H1 (cell line): ENCODE results near the gene KRT80. TPM values are rescaled to one million over a fixed set of nuclear protein-coding genes. Genes with fewer than 3 reads are reported as not detected.

Experiments
- CTCF ChIA-PET: fragments of 300-600 bp; sonication (Branson Sonifier 250); formaldehyde crosslinking; loops from one replicate; lab custom pipeline; 2021; ENCODE audit not compliant: partially characterized antibody; lab: Charles Lee
- POLR2A ChIA-PET: fragments of 300-600 bp; sonication (Branson Sonifier 250); formaldehyde crosslinking; loops from one replicate; lab custom pipeline; 2021; ENCODE audit warnings: inconsistent platforms; ENCODE audit not compliant: partially characterized antibody; lab: Charles Lee
- DNase-seq, 2 experiments: peaks; one replicate each; pipeline versions ENCODE4 v3.0.0 to v3.0.0-alpha.2; 2010 to 2022; ENCODE audit warnings: low spot score in 2 of 2, low read depth in 1 of 2, mixed read lengths in 1 of 2
- FAIRE-seq: peaks from 2 replicates; lab custom pipeline; 2011; peaks lifted over from hg19 to GRCh38; lab: Jason Lieb, UNC
- H2AFZ ChIP-seq: 2 replicates; pipeline ENCODE4 v1.8.1; 2012; ENCODE audit warnings: low read length, inconsistent platforms
- H2AK5ac ChIP-seq: 2 replicates; pipeline ENCODE4 v1.6.1; 2013; ENCODE audit warnings: low read depth, low read length
- H2BK120ac ChIP-seq: replicated peaks from 2 replicates; pipeline ENCODE3; 2013; ENCODE audit warnings: low read depth, low read length, inconsistent platforms
- H2BK12ac ChIP-seq: 2 replicates; pipeline ENCODE4 v1.6.1; 2013; ENCODE audit warnings: low read depth, low read length
- H2BK15ac ChIP-seq: 2 replicates; pipeline ENCODE4 v1.6.1; 2013; ENCODE audit warnings: low read length
- H2BK20ac ChIP-seq: 2 replicates; pipeline ENCODE4 v1.6.1; 2013; ENCODE audit warnings: low read length
- H2BK5ac ChIP-seq: 2 replicates; pipeline ENCODE4 v1.6.1; 2013; ENCODE audit warnings: low read depth, low read length
- H3K14ac ChIP-seq: 2 replicates; pipeline ENCODE4 v1.6.1; 2013; ENCODE audit warnings: inconsistent platforms; ENCODE audit not compliant: insufficient read length
- H3K18ac ChIP-seq: 2 replicates; pipeline ENCODE4 v1.6.1; 2013; ENCODE audit warnings: low read length; ENCODE audit errors: extremely low read depth
- H3K23ac ChIP-seq: 2 replicates; pipeline ENCODE4 v1.6.1; 2013; ENCODE audit warnings: inconsistent platforms; ENCODE audit not compliant: insufficient read length
- H3K23me2 ChIP-seq: 2 replicates; pipeline ENCODE4 v1.6.1; 2013; ENCODE audit warnings: low read depth, low read length
- H3K27ac ChIP-seq: 2 replicates; pipeline ENCODE4 v1.6.1; 2011; ENCODE audit warnings: low read depth, low read length, inconsistent platforms
- H3K27me3 ChIP-seq, 4 experiments: replicated peaks in 1 of 4; 1 replicate in 1 of 4; 2 replicates in 3 of 4; pipeline versions ENCODE4 v1.6.1 to v1.8.1; 2011 to 2013; ENCODE audit warnings: low read length in 3 of 4, mild to moderate bottlenecking in 3 of 4, inconsistent platforms in 2 of 4, mixed read lengths in 2 of 4, moderate library complexity in 1 of 4; ENCODE audit not compliant: control insufficient read depth in 3 of 4, insufficient read depth in 3 of 4; ENCODE audit errors: extremely low read depth in 1 of 4
- H3K36me3 ChIP-seq, 4 experiments: 2 replicates each; pipeline versions ENCODE4 v1.6.1 to v1.8.1; 2011 to 2013; ENCODE audit warnings: mild to moderate bottlenecking in 4 of 4, low read length in 3 of 4, moderate library complexity in 2 of 4, control low read depth in 1 of 4, inconsistent platforms in 1 of 4; ENCODE audit not compliant: insufficient read depth in 4 of 4, control insufficient read depth in 2 of 4
- H3K4ac ChIP-seq: replicated peaks from 2 replicates; pipeline ENCODE3; 2013; ENCODE audit warnings: low read length, low read depth, mixed read lengths, inconsistent platforms; ENCODE audit not compliant: insufficient read length
- H3K4me1 ChIP-seq, 4 experiments: replicated peaks in 1 of 4; 1 replicate in 1 of 4; 2 replicates in 3 of 4; pipeline versions ENCODE4 v1.6.1 to v1.8.1; 2011 to 2013; ENCODE audit warnings: low read length in 3 of 4, inconsistent platforms in 2 of 4, mixed read lengths in 1 of 4; ENCODE audit not compliant: insufficient read depth in 4 of 4, control insufficient read depth in 3 of 4
- H3K4me2 ChIP-seq, 2 experiments: 2 replicates each; pipeline versions ENCODE4 v1.6.1 to v1.8.1; 2011 to 2013; ENCODE audit warnings: low read depth in 2 of 2, low read length in 2 of 2, control low read depth in 1 of 2, inconsistent platforms in 1 of 2, mild to moderate bottlenecking in 1 of 2; ENCODE audit not compliant: insufficient read depth in 1 of 2
- H3K4me3 ChIP-seq, 4 experiments: fragments of 200-600, 300-600 bp in 1 of 4; sonication (generic), shearing (Covaris generic), sonication (Bioruptor Twin) in 1 of 4; 2 replicates each; pipeline versions ENCODE4 v1.5.1 to v1.8.1; 2011 to 2016; ENCODE audit warnings: low read length in 4 of 4, low read depth in 3 of 4, control low read depth in 2 of 4, inconsistent platforms in 2 of 4, mild to moderate bottlenecking in 2 of 4, mixed read lengths in 1 of 4, moderate library complexity in 1 of 4; ENCODE audit not compliant: insufficient read depth in 2 of 4; ENCODE audit errors: extremely low read depth in 1 of 4
- H3K56ac ChIP-seq: replicated peaks from 2 replicates; pipeline ENCODE3; 2013; ENCODE audit warnings: low read depth, mild to moderate bottlenecking, mixed read lengths, low read length, inconsistent platforms; ENCODE audit not compliant: insufficient read length
- H3K79me1 ChIP-seq: 2 replicates; pipeline ENCODE4 v1.6.1; 2013; ENCODE audit warnings: low read depth, low read length, control low read depth
- H3K79me2 ChIP-seq, 2 experiments: 2 replicates each; pipeline versions ENCODE4 v1.6.1 to v1.8.1; 2012 to 2013; ENCODE audit warnings: low read length in 2 of 2, mild to moderate bottlenecking in 2 of 2, inconsistent platforms in 1 of 2; ENCODE audit not compliant: insufficient read depth in 2 of 2, control insufficient read depth in 1 of 2
- H3K9ac ChIP-seq, 4 experiments: replicated peaks in 1 of 4; 1 replicate in 1 of 4; 2 replicates in 3 of 4; pipeline versions ENCODE4 v1.6.1 to v1.8.1; 2011 to 2013; ENCODE audit warnings: low read depth in 3 of 4, low read length in 3 of 4, control low read depth in 2 of 4, mild to moderate bottlenecking in 2 of 4, moderate library complexity in 2 of 4, inconsistent platforms in 1 of 4; ENCODE audit errors: extremely low read depth in 1 of 4
- H3K9me3 ChIP-seq, 2 experiments: 2 replicates each; pipeline versions ENCODE4 v1.6.1 to v1.8.1; 2012 to 2013; ENCODE audit warnings: mild to moderate bottlenecking in 2 of 2, moderate library complexity in 2 of 2, control low read depth in 1 of 2, inconsistent platforms in 1 of 2, low read depth in 1 of 2, low read length in 1 of 2, mixed read lengths in 1 of 2; ENCODE audit not compliant: insufficient read depth in 2 of 2
- H4K20me1 ChIP-seq, 2 experiments: replicated peaks in 1 of 2; 2 replicates each; pipeline versions ENCODE3 to v1.8.1; 2011 to 2013; ENCODE audit warnings: inconsistent platforms in 2 of 2, low read length in 2 of 2, mild to moderate bottlenecking in 1 of 2; ENCODE audit not compliant: insufficient read depth in 2 of 2, control insufficient read depth in 1 of 2
- H4K5ac ChIP-seq: 2 replicates; pipeline ENCODE4 v1.6.1; 2013; ENCODE audit warnings: low read length, low read depth, mixed read lengths, inconsistent platforms; ENCODE audit not compliant: insufficient read length
- H4K8ac ChIP-seq: 2 replicates; pipeline ENCODE4 v1.8.0; 2013; ENCODE audit warnings: mild to moderate bottlenecking, moderate library complexity, low read length, inconsistent platforms; ENCODE audit not compliant: insufficient read depth; ENCODE audit errors: extremely low read depth
- H4K91ac ChIP-seq: replicated peaks from 2 replicates; pipeline ENCODE3; 2013; ENCODE audit warnings: low read length, mixed read lengths, inconsistent platforms; ENCODE audit not compliant: insufficient read length
- CBX8 ChIP-seq: fragments of 300-800, 300-1000 bp; sonication (generic); IDR thresholded peaks from 2 replicates; pipeline ENCODE4 v1.7.1; 2016; ENCODE audit warnings: low read depth, low read length, borderline replicate concordance
- CREB1 ChIP-seq: IDR thresholded peaks from 2 replicates; pipeline ENCODE4 v1.6.1; 2012; ENCODE audit warnings: inconsistent platforms
- HDAC2 ChIP-seq, 2 experiments: fragments of 300-600 bp in 1 of 2; sonication (generic) in 1 of 2; IDR thresholded peaks; 2 replicates each; pipeline ENCODE4 v1.6.1; 2011 to 2012; ENCODE audit warnings: low read depth in 2 of 2, low read length in 2 of 2, mild to moderate bottlenecking in 2 of 2, moderate library complexity in 2 of 2, borderline replicate concordance in 1 of 2, inconsistent platforms in 1 of 2
- MAFK ChIP-seq: IDR thresholded peaks from 2 replicates; pipeline ENCODE4 v1.6.1; 2012; ENCODE audit warnings: low read depth, mild to moderate bottlenecking, improper control_type of control experiment, low read length
- TAF1 ChIP-seq: IDR thresholded peaks from 2 replicates; pipeline ENCODE4 v1.6.1; 2011; ENCODE audit warnings: mild to moderate bottlenecking, low read depth, low read length
- WGBS, 2 experiments: shearing (Covaris generic) in 1 of 2; methylation state at CpG; one replicate each; pipeline versions ENCODE4 v1.1.6 to v1.1.7; 2013 to 2015; ENCODE audit warnings: low lambda C conversion rate in 2 of 2, mixed read lengths in 2 of 2, inconsistent platforms in 1 of 2, low coverage in 1 of 2, missing lambda C conversion rate in 1 of 2; ENCODE audit not compliant: insufficient replicate concordance in 2 of 2, insufficient coverage in 1 of 2, insufficient read length in 1 of 2; ENCODE audit errors: extremely low coverage in 1 of 2, missing lambda C conversion rate in 1 of 2; 5-methylcytosine and 5-hydroxymethylcytosine counted together
- polyA plus RNA-seq, 7 experiments: library from polyadenylated mRNA; depleted of rRNA in 3 of 7; stranded (reverse) in 5 of 7; unstranded in 2 of 7; fragments of >200 nt in 5 of 7; fragments of 200-250 nt in 2 of 7; gene quantifications; 1 replicate in 5 of 7; 2 replicates in 1 of 7; 4 replicates in 1 of 7; pipeline versions ENCODE4 v1.2.1 to v1.2.3, GENCODE V29; 2011 to 2013; ENCODE audit warnings: missing spikeins in 2 of 7, mixed read lengths in 2 of 7
- total RNA-seq: library from RNA; stranded (reverse); fragmentation: NEBNext Ultra II Directional; extraction: Animal tissue kit (Norgen Biotek cat#: 25700); gene quantifications from 2 replicates; pipeline ENCODE4 v1.2.1, GENCODE V29; 2021

Gene KRT80
- total and polyA plus RNA-seq, 2 of the 8 experiments (the other 6 are each of a cell fraction or from before 2014, with no cell fraction given) = 0.05 TPM; not detected in 1

GRCh38 chr12:52228366-52228765, 36.6 kb upstream of the KRT80 start:
- Histone ChIP-seq H3K36me3 (no peaks in the 10 kb centered on the region; a peak in 1 of 8 replicates), H3K27me3 (peaks cover 0 to 29% (median 19%) of the 10 kb centered on the region in 4 experiments; a peak in 6 of 7 replicates), H3K9me3 (no peaks in the 10 kb centered on the region), H3K79me2 (no peaks in the 10 kb centered on the region), H2AFZ (no peak overlapping the region), H4K5ac (no peak overlapping the region), H2BK15ac (no peak overlapping the region), H2BK12ac (no peak overlapping the region), H3K23me2 (peaks cover 4% of the 10 kb centered on the region; the same call in 1 of the 2 replicates), H4K8ac (no peak overlapping the region), H2AK5ac (no peak overlapping the region), H4K91ac (no peak overlapping the region), H3K4me1 (peaks cover 0 to 17% (median 11%) of the 10 kb centered on the region in 4 experiments; a peak in 6 of 7 replicates), H3K4me2 (no peak overlapping the region), H3K56ac (no peak overlapping the region), H3K9ac (no peak overlapping the region), H3K18ac (no peak overlapping the region), H3K27ac (no peak overlapping the region), H3K4ac (no peak overlapping the region), H3K4me3 (no peak overlapping the region), H2BK5ac (no peak overlapping the region), H2BK20ac (no peak overlapping the region), H3K14ac (no peak overlapping the region), H3K23ac (no peak overlapping the region), H2BK120ac (no peak overlapping the region), H4K20me1 (no peaks in the 10 kb centered on the region), H3K79me1 (no peaks in the 10 kb centered on the region)
- ChIA-PET CTCF (interaction anchor here (1.2 to 4.9 kb wide), 5 partner anchors 8 to 99 kb away, joined by 3 to 42 read pairs (median 6); no protein-coding TSS in a partner anchor), POLR2A (no interaction called here)
- FAIRE-seq = no peak
- WGBS, 2 experiments = 77% methylated on average over 3 of the region's 3 CpGs; no CpG with 5 or more reads in 1 of the 2 experiments
- no peak for DNase-seq
- TF ChIP-seq HDAC2 (IDR thresholded peaks at IDR 0.05; ENCODE audit: borderline replicate concordance in 1 of 2, low read depth in 2 of 2, low read length in 2 of 2) (no peak), CREB1 (no peak), CBX8 (no peak), TAF1 (no peak), MAFK (no peak)
